Sigmoid colon (tissue), 7 donors: Measurements from ENCODE around the gene PYGM. TPM values are rescaled to one million over a fixed set of nuclear protein-coding genes. Genes with fewer than 3 reads are reported as not detected.

Experiments used
- DNase-seq: peaks from one replicate; pipeline ENCODE4 v3.0.0-alpha.2; 2019
- H3K27ac ChIP-seq, 4 donors: fragments of 200-600 bp; sonication (generic); one replicate each; pipeline ENCODE4 v1.5.1; 2016 to 2019; ENCODE audit warnings: mild to moderate bottlenecking in 1 of 4
- H3K27me3 ChIP-seq, 3 donors: fragments of 200-600 bp; sonication (generic); one replicate each; pipeline ENCODE4 v1.5.1; 2019; ENCODE audit warnings: mild to moderate bottlenecking in 1 of 3
- H3K36me3 ChIP-seq, 4 donors: fragments of 200-600 bp; sonication (generic); one replicate each; pipeline ENCODE4 v1.5.1; 2016 to 2019
- H3K4me1 ChIP-seq, 4 donors: fragments of 200-600 bp; sonication (generic); one replicate each; pipeline ENCODE4 v1.5.1; 2017 to 2019
- H3K4me3 ChIP-seq, 4 donors: fragments of 200-600 bp; sonication (generic); one replicate each; pipeline ENCODE4 v1.5.1; 2017 to 2019; ENCODE audit warnings: mild to moderate bottlenecking in 2 of 4, moderate library complexity in 1 of 4
- H3K9me3 ChIP-seq, 4 donors: fragments of 200-600 bp in 3 of 4; sonication (generic) in 3 of 4; one replicate each; pipeline versions ENCODE4 v1.5.1 to v1.6.1; 2013 to 2019
- EP300 ChIP-seq, 4 donors: sonication (generic); formaldehyde crosslinking; IDR thresholded peaks; one replicate each; pipeline ENCODE4 v1.6.1; 2017; ENCODE audit warnings: antibody characterized with exemption in 4 of 4
- POLR2A ChIP-seq, 2 donors: fragments of 450-650 bp; IDR thresholded peaks; one replicate each; pipeline ENCODE4 v1.6.1; 2016; ENCODE audit warnings: antibody characterized with exemption in 2 of 2, mild to moderate bottlenecking in 2 of 2, moderate library complexity in 2 of 2
- POLR2AphosphoS5 ChIP-seq, 4 donors: sonication (generic); formaldehyde crosslinking; IDR thresholded peaks; one replicate each; pipeline ENCODE4 v1.6.1; 2017; ENCODE audit warnings: antibody characterized with exemption in 4 of 4
- WGBS, 2 donors: extraction: QIAGEN DNeasy Blood & Tissue Kit; methylation state at CpG; one replicate each; pipeline ENCODE4 v1.1.7; 2013; 5-methylcytosine and 5-hydroxymethylcytosine counted together
- intact Hi-C: fragments of 100-400 bp; cut with DNase I; formaldehyde crosslinking; loops from one replicate; pipeline ENCODE4 v1.15.1; 2023
- polyA plus RNA-seq, 3 donors: library from polyadenylated mRNA; stranded (reverse); fragments of 200-250 nt; gene quantifications; one replicate each; pipeline ENCODE4 v1.2.3, GENCODE V29; 2013
- total RNA-seq, 4 donors: library from RNA; depleted of rRNA; stranded (reverse); fragments of >200 nt; gene quantifications; one replicate each; pipeline ENCODE4 v1.1.0, GENCODE V29; 2016
- TF ChIP-seq, protein P1 (sequence below), 4 experiments: fragments of 450-650 bp in 3 of 4; fragments of 200-600 bp in 1 of 4; IDR thresholded peaks; one replicate each; pipeline ENCODE4 v1.5.1; 2016 to 2019; ENCODE audit warnings: antibody characterized with exemption in 4 of 4, mild to moderate bottlenecking in 3 of 4, moderate library complexity in 2 of 4
- donor health status: healthy with polysubstance abuse.
- donor health status: Bipolar disorder and iron deficiency.
- donor health status: healthy.

Gene PYGM
- total and polyA plus RNA-seq, 7 donors = 0.23 to 42.1 (median 10.5) TPM

DNA sequence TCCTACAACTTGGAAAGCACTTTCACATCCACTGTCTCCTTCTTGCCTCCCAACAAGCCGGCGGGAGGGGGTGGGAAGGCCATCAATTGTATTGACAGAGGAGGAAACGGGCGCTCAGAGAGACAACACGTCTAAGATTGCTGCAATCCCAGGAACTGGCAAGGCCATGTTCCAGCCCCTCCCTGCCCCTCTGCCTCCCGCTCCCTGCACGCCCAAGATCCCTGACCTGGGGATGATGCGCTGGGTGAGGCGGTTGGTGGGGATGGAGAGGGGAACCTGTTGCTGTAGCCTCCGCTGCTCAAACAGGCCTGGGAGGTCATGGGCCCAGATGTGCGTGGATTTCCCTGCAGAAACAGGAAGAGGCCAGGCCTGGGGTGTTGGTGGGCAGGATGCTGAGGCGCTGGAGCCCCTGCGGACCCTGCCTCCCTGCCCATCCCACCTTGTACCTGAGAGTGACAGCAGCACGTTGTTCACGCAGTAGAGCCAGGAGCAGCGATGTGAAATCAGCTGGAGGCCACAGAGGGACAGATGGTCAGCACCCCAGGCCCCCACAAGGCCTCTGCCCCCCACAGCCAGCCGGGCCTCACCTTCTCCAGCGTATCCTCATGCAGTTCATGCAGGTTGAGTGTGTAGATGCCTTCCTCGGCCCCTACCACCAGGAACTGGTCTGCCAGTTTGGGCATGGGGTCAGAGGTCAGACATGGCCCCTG is 36.4 kb upstream of the PYGM start:
- Histone ChIP-seq H3K27ac (no peak overlapping the region), H3K4me3 (no peak overlapping the region), H3K9me3 (no peaks in the 10 kb centered on the region), H3K36me3 (peaks cover 4 to 35% (median 8%) of the 10 kb centered on the region in 4 donors), H3K27me3 (no peaks in the 10 kb centered on the region), H3K4me1 (no peaks in the 10 kb centered on the region)
- TF ChIP-seq POLR2A (IDR thresholded peaks at IDR 0.05) (no peak), POLR2AphosphoS5 (IDR thresholded peaks at IDR 0.05) (no peak), EP300 (IDR thresholded peaks at IDR 0.05) (no peak)
- TF ChIP-seq, protein P1, sequence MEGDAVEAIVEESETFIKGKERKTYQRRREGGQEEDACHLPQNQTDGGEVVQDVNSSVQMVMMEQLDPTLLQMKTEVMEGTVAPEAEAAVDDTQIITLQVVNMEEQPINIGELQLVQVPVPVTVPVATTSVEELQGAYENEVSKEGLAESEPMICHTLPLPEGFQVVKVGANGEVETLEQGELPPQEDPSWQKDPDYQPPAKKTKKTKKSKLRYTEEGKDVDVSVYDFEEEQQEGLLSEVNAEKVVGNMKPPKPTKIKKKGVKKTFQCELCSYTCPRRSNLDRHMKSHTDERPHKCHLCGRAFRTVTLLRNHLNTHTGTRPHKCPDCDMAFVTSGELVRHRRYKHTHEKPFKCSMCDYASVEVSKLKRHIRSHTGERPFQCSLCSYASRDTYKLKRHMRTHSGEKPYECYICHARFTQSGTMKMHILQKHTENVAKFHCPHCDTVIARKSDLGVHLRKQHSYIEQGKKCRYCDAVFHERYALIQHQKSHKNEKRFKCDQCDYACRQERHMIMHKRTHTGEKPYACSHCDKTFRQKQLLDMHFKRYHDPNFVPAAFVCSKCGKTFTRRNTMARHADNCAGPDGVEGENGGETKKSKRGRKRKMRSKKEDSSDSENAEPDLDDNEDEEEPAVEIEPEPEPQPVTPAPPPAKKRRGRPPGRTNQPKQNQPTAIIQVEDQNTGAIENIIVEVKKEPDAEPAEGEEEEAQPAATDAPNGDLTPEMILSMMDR (IDR thresholded peaks at IDR 0.05) = no peak
- no peak for DNase-seq
- 83 to 88% methylated on average over 19 of the region's 19 CpGs for WGBS, 2 donors
- intact Hi-C loops = no loop called here

DNA sequence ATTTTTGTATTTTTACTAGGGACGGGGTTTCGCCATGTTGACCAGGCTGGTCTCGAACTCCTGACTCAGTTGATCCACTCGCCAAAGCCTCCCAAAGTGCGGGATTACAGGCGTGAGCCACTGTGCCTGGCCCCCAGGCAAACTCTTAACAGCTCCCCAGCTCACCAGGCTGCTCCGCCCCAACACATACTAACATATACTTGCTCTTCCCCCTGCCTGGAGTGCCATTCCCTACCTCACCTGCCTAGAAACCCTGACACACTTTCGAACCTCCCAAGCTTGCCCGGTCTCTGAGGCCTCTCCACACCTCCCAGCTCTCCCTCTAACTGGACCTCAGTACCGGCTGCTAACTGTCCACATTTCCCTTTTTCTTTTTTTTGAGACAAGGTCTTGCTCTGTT is 34.8 kb upstream of the PYGM start:
- Histone ChIP-seq H3K27me3 (no peaks in the 10 kb centered on the region), H3K36me3 (peaks cover 4 to 47% (median 11%) of the 10 kb centered on the region in 4 donors), H3K27ac (no peak overlapping the region), H3K9me3 (no peaks in the 10 kb centered on the region), H3K4me3 (no peak overlapping the region), H3K4me1 (no peaks in the 10 kb centered on the region)
- 93 to 95% methylated on average over 10 of the region's 10 CpGs for WGBS, 2 donors
- intact Hi-C loops = no loop called here
- TF ChIP-seq EP300 (IDR thresholded peaks at IDR 0.05) (no peak), POLR2A (IDR thresholded peaks at IDR 0.05) (no peak), POLR2AphosphoS5 (IDR thresholded peaks at IDR 0.05) (no peak)
- TF ChIP-seq, protein P1 (IDR thresholded peaks at IDR 0.05) = no peak
- no peak for DNase-seq

DNA sequence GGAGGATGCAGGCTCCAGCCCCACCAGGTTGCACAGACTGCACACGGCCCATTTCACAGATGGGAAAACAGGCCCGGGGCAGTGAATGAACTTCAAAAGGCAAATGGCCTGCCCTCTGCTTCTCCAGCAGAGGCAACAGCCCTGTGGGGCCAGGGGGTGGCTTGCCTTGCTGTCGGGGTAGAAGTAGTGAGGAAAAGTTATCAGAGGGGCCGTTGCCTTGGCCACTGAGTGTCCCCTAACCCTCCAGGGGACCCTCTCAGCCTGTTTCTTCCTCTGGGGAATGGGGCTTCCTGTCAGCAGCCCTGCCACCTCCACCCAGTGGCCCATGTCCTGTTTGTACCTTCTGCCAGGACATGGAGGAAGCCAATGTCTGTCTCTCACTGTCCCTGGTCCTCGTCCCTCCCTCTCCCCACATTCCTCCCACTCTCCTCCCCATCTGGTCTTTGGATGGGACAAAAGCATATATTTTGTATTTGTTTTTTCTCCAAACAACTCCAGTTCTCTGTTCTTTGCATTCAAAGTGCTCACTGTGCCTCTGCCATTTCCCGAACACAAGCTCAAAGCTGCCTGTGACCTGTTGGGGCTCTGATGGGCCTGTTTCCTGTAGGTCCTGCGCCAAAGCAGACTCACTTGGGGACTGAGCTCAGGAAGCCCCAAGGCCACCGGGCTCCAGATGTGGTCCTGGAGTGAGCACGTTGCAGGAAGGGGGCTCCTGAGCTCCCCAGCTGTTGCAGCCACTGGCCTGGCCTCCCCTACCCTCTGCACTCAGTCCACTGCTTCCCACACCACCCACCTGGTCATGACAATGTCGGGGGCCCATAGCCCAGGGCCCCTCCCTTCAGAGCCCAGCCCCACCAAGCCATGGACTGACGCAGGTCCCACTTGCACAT is 33.7 kb upstream of the PYGM start:
- H3K4me1 ChIP-seq = no peaks in the 10 kb centered on the region
- H3K9me3 ChIP-seq = no peaks in the 10 kb centered on the region
- peaks cover 4 to 50% (median 12%) of the 10 kb centered on the region in 4 donors for H3K36me3 ChIP-seq
- intact Hi-C loops = no loop called here
- 67 to 89% methylated on average over 11 of the region's 11 CpGs for WGBS, 2 donors
- TF ChIP-seq, protein P1 (IDR thresholded peaks at IDR 0.05) = no peak
- no peak for TF ChIP-seq POLR2A (IDR thresholded peaks at IDR 0.05)
- no peak for TF ChIP-seq EP300 (IDR thresholded peaks at IDR 0.05)
- TF ChIP-seq POLR2AphosphoS5 (IDR thresholded peaks at IDR 0.05) = no peak
- DNase-seq = peak; percentile 69
- H3K27ac ChIP-seq = no peak overlapping the region
- H3K4me3 ChIP-seq = no peak overlapping the region
- H3K27me3 ChIP-seq = no peaks in the 10 kb centered on the region

DNA sequence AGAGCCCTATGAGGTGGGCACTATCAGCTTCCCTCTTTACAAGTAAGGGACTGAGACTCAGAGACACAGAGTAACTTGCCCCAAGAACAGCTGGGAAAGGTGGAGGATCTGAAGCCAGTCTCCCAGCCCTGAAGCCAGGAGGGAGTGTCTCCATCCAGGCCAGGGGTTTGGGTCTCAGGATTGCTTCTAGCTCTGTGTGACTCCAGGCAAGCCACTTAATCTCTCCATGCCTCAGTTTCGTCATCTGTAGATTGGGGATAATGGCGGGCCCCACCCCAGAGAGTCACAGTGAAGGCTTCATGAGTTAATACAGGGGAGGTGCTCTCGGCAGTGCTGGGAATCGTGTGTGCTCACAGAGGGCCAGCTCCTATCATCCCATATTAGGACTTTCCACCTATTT is 32.7 kb upstream of the PYGM start:
- TF ChIP-seq EP300 (IDR thresholded peaks at IDR 0.05) (no peak), POLR2AphosphoS5 (IDR thresholded peaks at IDR 0.05) (no peak), POLR2A (IDR thresholded peaks at IDR 0.05) (no peak)
- TF ChIP-seq, protein P1 (IDR thresholded peaks at IDR 0.05) = no peak
- H3K36me3 ChIP-seq = peaks cover 4 to 50% (median 12%) of the 10 kb centered on the region in 4 donors
- 94 to 97% methylated on average over 4 of the region's 4 CpGs for WGBS, 2 donors
- H3K27me3 ChIP-seq = no peaks in the 10 kb centered on the region
- no peak for DNase-seq
- peaks cover 0 to 7% (median 4%) of the 10 kb centered on the region in 4 donors for H3K4me1 ChIP-seq
- no peak overlapping the region for H3K27ac ChIP-seq
- H3K9me3 ChIP-seq = no peaks in the 10 kb centered on the region
- intact Hi-C loops = no loop called here
- no peak overlapping the region for H3K4me3 ChIP-seq
